Measurements from ENCODE around the gene EFCAB6.

Gene EFCAB6

DNA sequence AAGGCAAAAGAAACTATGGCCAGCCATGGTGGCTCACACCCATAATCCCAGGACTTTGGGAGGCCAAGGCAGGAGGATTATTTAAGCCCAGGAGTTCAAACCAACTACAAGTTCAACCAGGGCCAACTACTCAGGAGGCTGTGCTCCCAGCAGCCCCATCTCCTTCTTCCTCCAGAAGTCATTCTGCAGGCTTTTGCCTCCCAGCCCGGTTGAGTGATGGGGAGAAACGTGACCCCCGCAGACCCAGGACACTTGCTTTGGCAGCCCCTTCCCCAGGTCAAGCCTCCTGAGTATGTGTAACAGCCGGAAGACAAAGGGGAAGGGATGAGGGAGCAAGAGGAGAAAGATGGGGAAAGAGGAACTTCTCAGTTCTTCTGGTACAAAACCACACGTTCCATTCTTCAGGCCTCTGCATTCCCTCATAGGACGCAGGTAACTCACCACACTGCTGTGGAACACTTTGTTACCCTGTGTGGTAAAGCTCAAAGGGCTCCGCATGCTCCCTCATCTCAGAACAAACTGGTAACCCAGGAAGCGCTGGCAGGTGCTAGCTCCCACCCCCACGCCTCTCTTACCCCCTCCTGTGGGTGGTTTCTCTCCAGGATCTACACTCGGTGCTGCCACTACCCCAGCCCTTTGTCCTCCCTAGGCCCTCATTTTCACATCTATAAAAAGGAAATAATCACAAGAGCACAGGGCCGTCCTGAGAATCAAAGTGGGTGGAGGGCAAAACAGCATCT, 46.2 kb upstream of the EFCAB6 start:
- TF ChIP-seq, protein P1, sequence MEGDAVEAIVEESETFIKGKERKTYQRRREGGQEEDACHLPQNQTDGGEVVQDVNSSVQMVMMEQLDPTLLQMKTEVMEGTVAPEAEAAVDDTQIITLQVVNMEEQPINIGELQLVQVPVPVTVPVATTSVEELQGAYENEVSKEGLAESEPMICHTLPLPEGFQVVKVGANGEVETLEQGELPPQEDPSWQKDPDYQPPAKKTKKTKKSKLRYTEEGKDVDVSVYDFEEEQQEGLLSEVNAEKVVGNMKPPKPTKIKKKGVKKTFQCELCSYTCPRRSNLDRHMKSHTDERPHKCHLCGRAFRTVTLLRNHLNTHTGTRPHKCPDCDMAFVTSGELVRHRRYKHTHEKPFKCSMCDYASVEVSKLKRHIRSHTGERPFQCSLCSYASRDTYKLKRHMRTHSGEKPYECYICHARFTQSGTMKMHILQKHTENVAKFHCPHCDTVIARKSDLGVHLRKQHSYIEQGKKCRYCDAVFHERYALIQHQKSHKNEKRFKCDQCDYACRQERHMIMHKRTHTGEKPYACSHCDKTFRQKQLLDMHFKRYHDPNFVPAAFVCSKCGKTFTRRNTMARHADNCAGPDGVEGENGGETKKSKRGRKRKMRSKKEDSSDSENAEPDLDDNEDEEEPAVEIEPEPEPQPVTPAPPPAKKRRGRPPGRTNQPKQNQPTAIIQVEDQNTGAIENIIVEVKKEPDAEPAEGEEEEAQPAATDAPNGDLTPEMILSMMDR (IDR thresholded peaks at IDR 0.05; ENCODE audit: control insufficient read depth, insufficient read depth, low read depth, low read length, missing control alignments), result no peak
- no peak for DNase-seq (ENCODE audit: low read depth)
- H3K4me3 ChIP-seq (ENCODE audit: control insufficient read depth, low read depth, low read length), result no peak overlapping the region

DNA sequence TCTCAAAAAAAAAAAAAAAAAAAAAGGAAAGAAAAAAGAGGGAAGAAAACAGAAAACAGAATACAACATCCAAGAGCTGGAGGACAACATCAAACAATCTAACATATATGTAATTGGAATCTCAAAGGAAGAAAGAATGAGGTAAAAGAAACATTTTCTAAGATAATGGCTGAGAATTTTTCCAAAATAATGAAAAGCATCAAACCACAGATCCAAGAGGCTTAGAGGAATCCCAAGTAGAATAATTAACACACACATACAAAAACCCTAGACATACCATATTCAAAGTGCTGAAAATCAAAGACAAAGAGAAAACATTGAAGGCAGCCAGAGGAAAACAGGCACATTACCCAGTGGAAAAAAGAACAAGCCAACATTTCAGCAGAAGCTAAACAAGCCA, 45.3 kb upstream of the EFCAB6 start:
- H3K4me3 ChIP-seq (ENCODE audit: control insufficient read depth, low read depth, low read length), result no peak overlapping the region
- TF ChIP-seq, protein P1 (IDR thresholded peaks at IDR 0.05; ENCODE audit: control insufficient read depth, insufficient read depth, low read depth, low read length, missing control alignments), result no peak
- DNase-seq (ENCODE audit: low read depth), result no peak

DNA sequence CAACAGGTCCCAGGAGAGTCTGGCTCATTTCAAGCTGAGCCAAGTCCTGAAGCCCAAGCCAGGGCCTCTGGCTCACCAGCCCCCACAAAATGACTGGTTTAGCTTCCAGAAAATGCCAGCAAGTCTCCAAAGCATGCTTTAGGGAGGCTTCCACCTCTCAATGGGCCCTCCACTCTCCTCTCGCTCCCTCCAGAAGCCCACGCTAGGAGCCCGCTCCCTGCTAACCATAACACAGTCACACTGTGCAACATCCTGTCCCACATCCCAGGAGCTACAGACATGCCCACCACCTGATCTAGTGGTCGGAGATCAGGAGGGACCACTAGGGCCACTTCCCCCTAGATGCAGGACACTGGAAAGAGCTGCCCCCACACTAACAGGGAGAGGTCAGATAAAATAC, 43.3 kb upstream of the EFCAB6 start:
- TF ChIP-seq, protein P1 (IDR thresholded peaks at IDR 0.05; ENCODE audit: control insufficient read depth, insufficient read depth, low read depth, low read length, missing control alignments), result no peak
- no peak overlapping the region for H3K4me3 ChIP-seq (ENCODE audit: control insufficient read depth, low read depth, low read length)
- no peak for DNase-seq (ENCODE audit: low read depth)

DNA sequence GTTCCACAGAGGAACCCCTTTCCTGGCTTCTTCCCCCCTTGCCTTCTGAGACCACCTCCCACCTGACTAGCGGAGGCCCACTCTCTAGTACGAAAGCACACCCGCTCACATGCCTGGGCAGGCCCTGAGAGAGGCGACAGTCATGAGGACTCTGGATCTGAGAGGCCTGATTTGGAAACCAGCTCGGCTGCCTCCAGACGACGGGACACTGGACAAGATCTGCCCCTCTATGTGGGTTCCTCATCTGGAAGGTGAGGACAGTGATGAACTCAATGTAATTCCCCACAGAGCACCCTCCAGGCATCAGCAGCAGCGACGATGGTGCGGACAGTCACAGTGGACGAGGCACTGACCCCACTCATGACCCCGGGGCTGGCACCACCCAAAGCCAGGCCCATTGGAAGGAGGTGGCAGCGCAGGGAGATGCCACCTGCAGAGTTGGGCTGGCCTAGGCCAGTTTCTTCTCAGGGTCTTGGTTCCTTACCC, 42.7 kb upstream of the EFCAB6 start:
- DNase-seq (ENCODE audit: low read depth), result no peak
- TF ChIP-seq, protein P1 (IDR thresholded peaks at IDR 0.05; ENCODE audit: control insufficient read depth, insufficient read depth, low read depth, low read length, missing control alignments), result no peak
- no peak overlapping the region for H3K4me3 ChIP-seq (ENCODE audit: control insufficient read depth, low read depth, low read length)

DNA sequence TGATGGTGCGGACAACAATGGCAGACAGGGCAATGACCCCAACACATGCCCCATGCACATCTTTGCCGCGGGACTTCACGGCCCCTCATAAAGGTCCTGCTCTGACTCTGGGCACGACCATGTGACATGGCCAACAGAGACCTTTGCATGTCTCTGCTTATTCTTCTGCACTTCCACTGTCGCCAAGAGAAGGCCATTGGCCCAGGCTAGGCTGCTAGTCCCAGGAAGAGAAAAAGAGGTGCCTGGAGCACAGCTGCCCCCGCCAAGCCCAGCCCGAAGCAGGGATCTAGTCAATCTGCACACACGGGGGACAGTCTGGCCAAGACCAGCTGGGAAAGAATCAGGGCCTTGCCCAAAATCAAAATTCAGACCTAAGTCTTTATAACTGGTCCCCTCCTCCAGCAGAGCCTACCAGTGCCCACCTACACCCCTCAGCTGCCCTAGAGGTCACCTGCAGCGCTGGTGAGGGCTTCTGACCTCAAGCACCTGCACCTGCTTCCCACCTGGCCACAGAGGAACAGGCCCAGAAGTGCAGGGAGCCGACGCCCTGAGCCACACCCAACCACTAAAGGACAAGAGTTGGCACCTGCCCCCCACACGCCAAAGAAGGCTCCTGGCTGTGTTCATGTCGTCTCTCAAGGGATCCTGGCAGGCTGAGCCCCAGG, 42.1 kb upstream of the EFCAB6 start:
- no peak overlapping the region for H3K4me3 ChIP-seq (ENCODE audit: control insufficient read depth, low read depth, low read length)
- TF ChIP-seq, protein P1 (IDR thresholded peaks at IDR 0.05; ENCODE audit: control insufficient read depth, insufficient read depth, low read depth, low read length, missing control alignments), result no peak
- no peak for DNase-seq (ENCODE audit: low read depth)

DNA sequence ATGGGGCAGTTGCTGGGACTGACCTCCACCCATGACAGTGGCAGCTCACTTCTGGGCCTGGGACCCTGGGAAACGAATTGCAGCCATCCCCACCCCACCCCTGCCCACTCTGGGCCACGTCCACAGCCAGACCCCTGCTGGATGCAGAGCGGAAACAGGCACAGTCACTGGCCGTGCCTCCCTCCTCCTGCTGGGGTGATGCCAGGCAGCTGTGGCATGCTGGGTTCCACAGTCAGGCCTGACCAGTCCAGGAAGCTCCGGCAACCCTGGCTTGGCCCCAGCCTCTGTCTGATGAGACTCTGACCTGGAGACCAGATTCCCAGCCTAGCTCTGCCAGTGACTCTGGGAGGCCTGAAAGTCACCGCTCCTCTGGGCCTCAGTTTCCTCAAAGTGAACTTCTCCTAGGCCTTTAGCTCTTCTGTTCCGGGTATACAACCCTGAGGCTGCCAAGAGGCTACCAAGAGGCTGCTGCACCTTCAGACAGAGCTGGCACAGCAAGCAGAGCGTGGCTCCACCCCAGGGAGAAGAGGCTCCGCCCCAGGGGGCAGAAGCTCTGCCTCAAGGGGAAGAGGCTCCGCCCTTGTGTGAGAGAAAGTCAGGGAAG, 41.3 kb upstream of the EFCAB6 start:
- DNase-seq (ENCODE audit: low read depth), result no peak
- TF ChIP-seq, protein P1 (IDR thresholded peaks at IDR 0.05; ENCODE audit: control insufficient read depth, insufficient read depth, low read depth, low read length, missing control alignments), result no peak
- no peak overlapping the region for H3K4me3 ChIP-seq (ENCODE audit: control insufficient read depth, low read depth, low read length)
